ENCODE results near the gene EEF1AKMT3.
A peak's percentile ranks its signal among the peaks of the same experiment; 100 is the strongest.

Gene EEF1AKMT3

GRCh38 chr12:57739387-57739786 lies 33.0 kb upstream of the EEF1AKMT3 start:
- H3K36me3 ChIP-seq (replicated peaks): no peaks in the 10 kb centered on the region
- no peaks in the 10 kb centered on the region for H3K9me3 ChIP-seq
- 0 out of 2 replicates have a peak, but pooled peaks cover 6% of the 10 kb centered on the region for H3K4me1 ChIP-seq
- no peak for DNase-seq (ENCODE audit: low spot score in 2 of 2)
- in situ Hi-C loops (cut with MboI; ENCODE audit: low sequenced_read_pairs): no loop called here
- peaks cover 10% of the 10 kb centered on the region for H3K27me3 ChIP-seq (ENCODE audit: low read depth)
- H3K4me3 ChIP-seq: no peak overlapping the region

- no peaks in the 10 kb centered on the region for H3K36me3 ChIP-seq (replicated peaks)
- peaks cover 10% of the 10 kb centered on the region for H3K27me3 ChIP-seq (ENCODE audit: low read depth)
- no peak overlapping the region for H3K4me3 ChIP-seq
- DNase-seq (ENCODE audit: low spot score in 2 of 2): no peak
- H3K4me1 ChIP-seq: 0 out of 2 replicates have a peak, but pooled peaks cover 6% of the 10 kb centered on the region
- no peaks in the 10 kb centered on the region for H3K9me3 ChIP-seq
- in situ Hi-C loops (cut with MboI; ENCODE audit: low sequenced_read_pairs): no loop called here
Observed at GRCh38 chr12:57739914-57740538, 32.4 kb upstream of the EEF1AKMT3 start.

GRCh38 chr12:57740656-57741412 lies 31.6 kb upstream of the EEF1AKMT3 start:
- H3K4me1 ChIP-seq: peaks cover 11% of the 10 kb centered on the region
- in situ Hi-C loops (cut with MboI; ENCODE audit: low sequenced_read_pairs): no loop called here
- H3K4me3 ChIP-seq: no peak overlapping the region
- peaks cover 8% of the 10 kb centered on the region for H3K27me3 ChIP-seq (ENCODE audit: low read depth)
- H3K36me3 ChIP-seq (replicated peaks): no peaks in the 10 kb centered on the region
- no peaks in the 10 kb centered on the region for H3K9me3 ChIP-seq
- DNase-seq (ENCODE audit: low spot score in 2 of 2): no peak

- in situ Hi-C loops (cut with MboI; ENCODE audit: low sequenced_read_pairs): no loop called here
- Histone ChIP-seq H3K36me3 (replicated peaks) (no peaks in the 10 kb centered on the region), H3K9me3 (no peaks in the 10 kb centered on the region), H3K4me1 (peaks cover 13% of the 10 kb centered on the region), H3K4me3 (no peak overlapping the region), H3K27me3 (ENCODE audit: low read depth) (peaks cover 7% of the 10 kb centered on the region)
- no peak for DNase-seq (ENCODE audit: low spot score in 2 of 2)
Observed at GRCh38 chr12:57741413-57741789, 31.0 kb upstream of the EEF1AKMT3 start.

GRCh38 chr12:57741844-57742738 lies 30.3 kb upstream of the EEF1AKMT3 start:
- DNase-seq (ENCODE audit: low spot score in 2 of 2): no peak
- Histone ChIP-seq H3K4me1 (peaks cover 13% of the 10 kb centered on the region), H3K27me3 (ENCODE audit: low read depth) (peaks cover 7% of the 10 kb centered on the region), H3K4me3 (no peak overlapping the region), H3K9me3 (no peaks in the 10 kb centered on the region), H3K36me3 (replicated peaks) (peaks cover 2% of the 10 kb centered on the region)
- in situ Hi-C loops (cut with MboI; ENCODE audit: low sequenced_read_pairs): no loop called here

- DNase-seq (ENCODE audit: low spot score in 2 of 2): no peak
- H3K4me1 ChIP-seq: peaks cover 13% of the 10 kb centered on the region
- H3K4me3 ChIP-seq: no peak overlapping the region; the same call in 1 of the 2 replicates
- peaks cover 7% of the 10 kb centered on the region for H3K27me3 ChIP-seq (ENCODE audit: low read depth)
- H3K36me3 ChIP-seq (replicated peaks): peaks cover 18% of the 10 kb centered on the region
- H3K9me3 ChIP-seq: no peaks in the 10 kb centered on the region
- in situ Hi-C loops (cut with MboI; ENCODE audit: low sequenced_read_pairs): no loop called here
Observed at GRCh38 chr12:57743769-57744168, 28.6 kb upstream of the EEF1AKMT3 start.

GRCh38 chr12:57744194-57744776 lies 28.1 kb upstream of the EEF1AKMT3 start:
- peak in 1 of 2 experiments; percentile 83 for DNase-seq (ENCODE audit: low spot score in 2 of 2)
- Histone ChIP-seq H3K9me3 (no peaks in the 10 kb centered on the region), H3K27me3 (ENCODE audit: low read depth) (peaks cover 7% of the 10 kb centered on the region), H3K4me3 (peak overlapping the region; percentile 65), H3K36me3 (replicated peaks) (peaks cover 23% of the 10 kb centered on the region), H3K4me1 (peaks cover 13% of the 10 kb centered on the region)
- in situ Hi-C loops (cut with MboI; ENCODE audit: low sequenced_read_pairs): no loop called here

- DNase-seq (ENCODE audit: low spot score in 2 of 2): peak; percentile 96 to 97
- peaks cover 13% of the 10 kb centered on the region for H3K4me1 ChIP-seq
- H3K27me3 ChIP-seq (ENCODE audit: low read depth): peaks cover 7% of the 10 kb centered on the region
- peaks cover 27% of the 10 kb centered on the region for H3K36me3 ChIP-seq (replicated peaks)
- no peaks in the 10 kb centered on the region for H3K9me3 ChIP-seq
- in situ Hi-C loops (cut with MboI; ENCODE audit: low sequenced_read_pairs): no loop called here
- peak within 1 kb of the TSS; percentile 65 for H3K4me3 ChIP-seq
Observed at GRCh38 chr12:57744777-57745484, 27.5 kb upstream of the EEF1AKMT3 start, which contains the start of gene TSPAN31. TSS of gene TSPAN31 (plus strand) at chr12:57745039. CDS start at chr12:57745155, 116 bp downstream.

GRCh38 chr12:57745485-57745881 lies 26.9 kb upstream of the EEF1AKMT3 start:
- H3K36me3 ChIP-seq (replicated peaks): peaks cover 32% of the 10 kb centered on the region

GRCh38 chr12:57746025-57746424 lies 26.4 kb upstream of the EEF1AKMT3 start:
- peaks cover 37% of the 10 kb centered on the region for H3K36me3 ChIP-seq (replicated peaks)
- in situ Hi-C loops (cut with MboI; ENCODE audit: low sequenced_read_pairs): no loop called here

More at GRCh38 chr12:57745485-57745881, 26.9 kb upstream of the EEF1AKMT3 start:
- DNase-seq (ENCODE audit: low spot score in 2 of 2): no peak
- Histone ChIP-seq H3K4me1 (peaks cover 13% of the 10 kb centered on the region), H3K9me3 (no peaks in the 10 kb centered on the region), H3K27me3 (ENCODE audit: low read depth) (peaks cover 7% of the 10 kb centered on the region), H3K4me3 (peak overlapping the region; percentile 65)
- in situ Hi-C loops (cut with MboI; ENCODE audit: low sequenced_read_pairs): no loop called here

GRCh38 chr12:57749061-57749460 lies 23.4 kb upstream of the EEF1AKMT3 start:
- DNase-seq (ENCODE audit: low spot score in 2 of 2): no peak
- H3K4me1 ChIP-seq: peaks cover 13% of the 10 kb centered on the region
- no peak overlapping the region for H3K4me3 ChIP-seq
- no peaks in the 10 kb centered on the region for H3K27me3 ChIP-seq (ENCODE audit: low read depth)
- no peaks in the 10 kb centered on the region for H3K9me3 ChIP-seq
- peaks cover 41% of the 10 kb centered on the region for H3K36me3 ChIP-seq (replicated peaks)
- in situ Hi-C loops (cut with MboI; ENCODE audit: low sequenced_read_pairs): no loop called here

More at GRCh38 chr12:57746025-57746424, 26.4 kb upstream of the EEF1AKMT3 start:
- peaks cover 6% of the 10 kb centered on the region for H3K27me3 ChIP-seq (ENCODE audit: low read depth)
- no peaks in the 10 kb centered on the region for H3K9me3 ChIP-seq
- H3K4me1 ChIP-seq: peaks cover 13% of the 10 kb centered on the region
- no peak for DNase-seq (ENCODE audit: low spot score in 2 of 2)
- peak overlapping the region; percentile 65; the same call in 1 of the 2 replicates for H3K4me3 ChIP-seq

- H3K27me3 ChIP-seq (ENCODE audit: low read depth): no peaks in the 10 kb centered on the region
- in situ Hi-C loops (cut with MboI; ENCODE audit: low sequenced_read_pairs): no loop called here
- peak overlapping the region; percentile 94 for H3K4me3 ChIP-seq
- H3K4me1 ChIP-seq: peaks cover 10% of the 10 kb centered on the region
- no peak for DNase-seq (ENCODE audit: low spot score in 2 of 2)
- H3K36me3 ChIP-seq (replicated peaks): peaks cover 41% of the 10 kb centered on the region
- H3K9me3 ChIP-seq: no peaks in the 10 kb centered on the region
Observed at GRCh38 chr12:57750561-57751431, 21.6 kb upstream of the EEF1AKMT3 start.

All from HAP-1 (cell line).